ENCODE results near the gene CRYBG1. TPM values are rescaled to one million over a fixed set of nuclear protein-coding genes. Genes with fewer than 3 reads are reported as not detected.

The CRYBG1 gene
- total and polyA plus RNA-seq, 4 experiments from 2014 or later: 20.5 to 47.1 (median 38.5) TPM

GRCh38 chr6:106324726-106325335 is 35.7 kb upstream of the CRYBG1 start:
- peaks cover 0 to 5% of the 10 kb centered on the region in 2 donors for H3K36me3 Mint-ChIP-seq
- H3K27ac ChIP-seq (ENCODE audit: low read depth, low read length): peak overlapping the region; percentile 85
- peak overlapping the region; percentile 94 to 100 (median 99) for H3K4me3 Mint-ChIP-seq
- CTCF ChIA-PET (ENCODE audit: partially characterized antibody): interaction anchor here (1.2 to 1.4 kb wide), 2 partner anchors 188 to 235 kb away, joined by 3 read pairs; no protein-coding TSS in a partner anchor
- peaks cover 2 to 3% of the 10 kb centered on the region in 2 donors for H3K27me3 Mint-ChIP-seq
- POLR2A ChIA-PET (ENCODE audit: partially characterized antibody): interaction anchor here (0.8 to 1.7 kb wide), 16 partner anchors 10 to 922 kb away, joined by 3 to 23 read pairs (median 4); partner anchors contain the start of genes MTRES1 and PREP
- no peak for DNase-seq
- H3K4me1 ChIP-seq (ENCODE audit: insufficient read depth, low read length): peaks cover 40% of the 10 kb centered on the region
- H3K4me3 ChIP-seq (ENCODE audit: low read length in 2 of 2): peak overlapping the region; percentile 87 to 97
- peak overlapping the region; percentile 96 to 99 (median 98) for H3K27ac Mint-ChIP-seq
- H3K27me3 ChIP-seq (ENCODE audit: insufficient read depth, low read length): no peaks in the 10 kb centered on the region
- peaks cover 0 to 3% (median 0%) of the 10 kb centered on the region in 8 donors for H3K9me3 Mint-ChIP-seq
- H3K9me3 ChIP-seq (ENCODE audit: control insufficient read depth in 1 of 2, low read length in 2 of 2): no peaks in the 10 kb centered on the region
- peaks cover 39 to 55% (median 45%) of the 10 kb centered on the region in 4 donors for H3K4me1 Mint-ChIP-seq
- H3K36me3 ChIP-seq (ENCODE audit: insufficient read depth, low read length): no peaks in the 10 kb centered on the region
- intact Hi-C loops (cut with micrococcal nuclease): loop anchor here (1.0 to 10.0 kb wide), 7 partner anchors 37 to 1130 kb away; partner anchors contain the start of genes CRYBG1, MTRES1, PDSS2 and QRSL1

GRCh38 chr6:106325336-106326178 is 35.0 kb upstream of the CRYBG1 start, which contains the start of gene ATG5:
TSS of gene ATG5 (minus strand) at chr6:106325760. CDS start at chr6:106316208, 9,552 bp downstream.
- Histone ChIP-seq H3K27me3 (ENCODE audit: insufficient read depth, low read length) (no peaks in the 10 kb centered on the region), H3K36me3 (ENCODE audit: insufficient read depth, low read length) (no peaks in the 10 kb centered on the region), H3K9me3 (ENCODE audit: control insufficient read depth in 1 of 2, low read length in 2 of 2) (no peaks in the 10 kb centered on the region), H3K4me3 (ENCODE audit: low read length in 2 of 2) (peak within 1 kb of the TSS; percentile 87 to 97), H3K27ac (ENCODE audit: low read depth, low read length) (peak within 1 kb of the TSS; percentile 85), H3K4me1 (ENCODE audit: insufficient read depth, low read length) (peaks cover 33% of the 10 kb centered on the region)
- intact Hi-C loops (cut with micrococcal nuclease): loop anchor here (1.0 to 10.0 kb wide), 7 partner anchors 37 to 1129 kb away; partner anchors contain the start of genes CRYBG1, MTRES1, PDSS2 and QRSL1
- H3K4me1 Mint-ChIP-seq: peaks cover 35 to 48% (median 44%) of the 10 kb centered on the region in 4 donors
- peak within 1 kb of the TSS; percentile 96 to 99 (median 98) for H3K27ac Mint-ChIP-seq
- H3K36me3 Mint-ChIP-seq: peaks cover 0 to 5% of the 10 kb centered on the region in 2 donors
- ChIA-PET POLR2A (ENCODE audit: partially characterized antibody) (interaction anchor here (0.6 to 1.7 kb wide), 20 partner anchors 9 to 1935 kb away, joined by 3 to 23 read pairs (median 4); partner anchors contain the start of genes MTRES1, PREP and SNX3), CTCF (ENCODE audit: partially characterized antibody) (interaction anchor here (0.6 to 1.4 kb wide), 6 partner anchors 11 to 235 kb away, joined by 3 to 4 read pairs (median 3); partner anchors contain the start of gene CRYBG1)
- peak; percentile 99 to 100 (median 99) for DNase-seq
- peaks cover 0 to 3% (median 0%) of the 10 kb centered on the region in 8 donors for H3K9me3 Mint-ChIP-seq
- peak within 1 kb of the TSS; percentile 94 to 100 (median 99) for H3K4me3 Mint-ChIP-seq
- H3K27me3 Mint-ChIP-seq: peaks cover 5 to 7% of the 10 kb centered on the region in 2 donors

- H3K36me3 Mint-ChIP-seq: no peaks in the 10 kb centered on the region
- peak overlapping the region in 1 of 7 donors; percentile 65 for H3K27ac Mint-ChIP-seq
- H3K9me3 Mint-ChIP-seq: no peaks in the 10 kb centered on the region
- DNase-seq: peak; percentile 56 to 65 (median 59)
- intact Hi-C loops (cut with micrococcal nuclease): loop anchor here (1.0 kb wide), 2 partner anchors 110 to 644 kb away; no protein-coding TSS in a partner anchor
- H3K27me3 Mint-ChIP-seq: peaks cover 20 to 32% of the 10 kb centered on the region in 2 donors
- Histone ChIP-seq H3K9me3 (ENCODE audit: control insufficient read depth in 1 of 2, low read length in 2 of 2) (no peaks in the 10 kb centered on the region), H3K27me3 (ENCODE audit: insufficient read depth, low read length) (no peaks in the 10 kb centered on the region), H3K27ac (ENCODE audit: low read depth, low read length) (no peak overlapping the region), H3K4me1 (ENCODE audit: insufficient read depth, low read length) (peaks cover 5% of the 10 kb centered on the region), H3K4me3 (ENCODE audit: low read length in 2 of 2) (no peak overlapping the region), H3K36me3 (ENCODE audit: insufficient read depth, low read length) (no peaks in the 10 kb centered on the region)
- ChIA-PET POLR2A (ENCODE audit: partially characterized antibody) (interaction anchor here (0.7 to 1.7 kb wide), 2 partner anchors 9 to 37 kb away, joined by 3 to 11 read pairs; partner anchors contain the start of gene ATG5), CTCF (ENCODE audit: partially characterized antibody) (interaction anchor here (0.6 to 4.6 kb wide), 33 partner anchors 10 to 1762 kb away, joined by 3 to 22 read pairs (median 4); no protein-coding TSS in a partner anchor)
- H3K4me1 Mint-ChIP-seq: peaks cover 0 to 6% (median 3%) of the 10 kb centered on the region in 4 donors
- no peak overlapping the region for H3K4me3 Mint-ChIP-seq
Measured at GRCh38 chr6:106334646-106335448, 25.7 kb upstream of the CRYBG1 start.

GRCh38 chr6:106339334-106340029 is 21.0 kb upstream of the CRYBG1 start:
- DNase-seq: peak; percentile 28 to 54 (median 44)
- intact Hi-C loops (cut with micrococcal nuclease): loop anchor here (1.0 kb wide), 2 partner anchors 227 to 640 kb away; no protein-coding TSS in a partner anchor
- Mint-ChIP-seq H3K4me1 (peaks cover 0 to 6% (median 3%) of the 10 kb centered on the region in 4 donors), H3K27ac (peak overlapping the region in 2 of 7 donors; percentile 42 to 54), H3K9me3 (no peaks in the 10 kb centered on the region), H3K36me3 (no peaks in the 10 kb centered on the region), H3K4me3 (peak overlapping the region in 7 of 8 donors; percentile 4 to 49 (median 29)), H3K27me3 (peaks cover 12 to 23% of the 10 kb centered on the region in 2 donors)
- Histone ChIP-seq H3K36me3 (ENCODE audit: insufficient read depth, low read length) (no peaks in the 10 kb centered on the region), H3K27ac (ENCODE audit: low read depth, low read length) (no peak overlapping the region), H3K27me3 (ENCODE audit: insufficient read depth, low read length) (no peaks in the 10 kb centered on the region), H3K9me3 (ENCODE audit: control insufficient read depth in 1 of 2, low read length in 2 of 2) (no peaks in the 10 kb centered on the region), H3K4me3 (ENCODE audit: low read length in 2 of 2) (no peak overlapping the region), H3K4me1 (ENCODE audit: insufficient read depth, low read length) (peaks cover 5% of the 10 kb centered on the region)
- POLR2A ChIA-PET (ENCODE audit: partially characterized antibody): no interaction called here
- CTCF ChIA-PET (ENCODE audit: partially characterized antibody): interaction anchor here (0.6 to 2.9 kb wide), 23 partner anchors 9 to 658 kb away, joined by 3 to 22 read pairs (median 4); partner anchors contain the start of gene CRYBG1

GRCh38 chr6:106347219-106347618 is 13.3 kb upstream of the CRYBG1 start:
- ChIA-PET POLR2A (ENCODE audit: partially characterized antibody) (no interaction called here), CTCF (ENCODE audit: partially characterized antibody) (interaction anchor here (0.8 to 2.5 kb wide), 5 partner anchors 8 to 219 kb away, joined by 3 to 11 read pairs (median 4); partner anchors contain the start of gene CRYBG1)
- Histone ChIP-seq H3K9me3 (ENCODE audit: control insufficient read depth in 1 of 2, low read length in 2 of 2) (no peaks in the 10 kb centered on the region), H3K4me1 (ENCODE audit: insufficient read depth, low read length) (no peaks in the 10 kb centered on the region), H3K36me3 (ENCODE audit: insufficient read depth, low read length) (no peaks in the 10 kb centered on the region), H3K4me3 (ENCODE audit: low read length in 2 of 2) (no peak overlapping the region), H3K27me3 (ENCODE audit: insufficient read depth, low read length) (no peaks in the 10 kb centered on the region), H3K27ac (ENCODE audit: low read depth, low read length) (no peak overlapping the region)
- H3K4me1 Mint-ChIP-seq: no peaks in the 10 kb centered on the region
- no peak for DNase-seq
- no peak overlapping the region for H3K4me3 Mint-ChIP-seq
- H3K27ac Mint-ChIP-seq: no peak overlapping the region
- peaks cover 0 to 3% (median 0%) of the 10 kb centered on the region in 8 donors for H3K9me3 Mint-ChIP-seq
- intact Hi-C loops (cut with micrococcal nuclease): no loop called here
- peaks cover 0 to 2% of the 10 kb centered on the region in 2 donors for H3K36me3 Mint-ChIP-seq
- H3K27me3 Mint-ChIP-seq: peaks cover 16% of the 10 kb centered on the region in 2 donors

Measured in CD4-positive, alpha-beta memory T cell (primary cell).